Progenitor cell of endocrine pancreas (in vitro differentiated cells): ENCODE results near the gene GARIN3. TPM values are rescaled to one million over a fixed set of nuclear protein-coding genes. Genes with fewer than 3 reads are reported as not detected.

ENCODE experiments used
- DNase-seq: peaks from one replicate; pipeline ENCODE4 v3.0.0; 2021; ENCODE audit warnings: low spot score; ENCODE audit not compliant: unreplicated experiment
- H3K27ac Mint-ChIP-seq: 2 replicates; pipeline ENCODE4 v1.8.0; 2021; ENCODE audit warnings: mild to moderate bottlenecking, moderate library complexity, mixed read lengths
- H3K27me3 Mint-ChIP-seq: 2 replicates; pipeline ENCODE4 v1.8.0; 2021; ENCODE audit warnings: mixed read lengths
- H3K36me3 Mint-ChIP-seq: 2 replicates; pipeline ENCODE4 v1.8.0; 2022; ENCODE audit warnings: mixed read lengths; ENCODE audit not compliant: insufficient read depth
- H3K4me1 Mint-ChIP-seq: 2 replicates; pipeline ENCODE4 v1.8.0; 2021; ENCODE audit warnings: low read depth, mixed read lengths
- H3K4me3 Mint-ChIP-seq: 2 replicates; pipeline ENCODE4 v1.8.0; 2021; ENCODE audit warnings: low read depth, mild to moderate bottlenecking, moderate library complexity, mixed read lengths
- H3K9me3 Mint-ChIP-seq: 2 replicates; pipeline ENCODE4 v1.8.0; 2021; ENCODE audit warnings: low read depth, mixed read lengths
- CTCF ChIP-seq: fragments of 200-600 bp; sonication (generic); IDR thresholded peaks from one replicate; pipeline ENCODE4 v1.5.0; 2021; ENCODE audit warnings: antibody characterized with exemption, mild to moderate bottlenecking; ENCODE audit not compliant: unreplicated experiment
- total RNA-seq: library from RNA; stranded (reverse); gene quantifications from 2 replicates; pipeline ENCODE4 v1.2.1, GENCODE V29; 2021

GARIN3 gene
- total RNA-seq, 1 donor from 2014 or later = not detected

- H3K4me1 Mint-ChIP-seq = no peaks in the 10 kb centered on the region
- H3K36me3 Mint-ChIP-seq = no peaks in the 10 kb centered on the region
- peaks cover 8% of the 10 kb centered on the region for H3K27me3 Mint-ChIP-seq
- no peak for TF ChIP-seq CTCF
- no peak overlapping the region for H3K4me3 Mint-ChIP-seq
- H3K27ac Mint-ChIP-seq = no peak overlapping the region
- peaks cover 9% of the 10 kb centered on the region for H3K9me3 Mint-ChIP-seq
- DNase-seq = no peak
Measured at GRCh38 chr5:157175071-157175612, 9.1 kb upstream of the GARIN3 start.

GRCh38 chr5:157172403-157172802, 6.3 kb upstream of the GARIN3 start:
- no peak overlapping the region for H3K4me3 Mint-ChIP-seq
- H3K36me3 Mint-ChIP-seq = no peaks in the 10 kb centered on the region
- no peaks in the 10 kb centered on the region for H3K4me1 Mint-ChIP-seq

GRCh38 chr5:157168286-157168685, 2.2 kb upstream of the GARIN3 start:
- Mint-ChIP-seq H3K4me3 (no peak overlapping the region), H3K36me3 (no peaks in the 10 kb centered on the region), H3K9me3 (peaks cover 12% of the 10 kb centered on the region), H3K4me1 (no peaks in the 10 kb centered on the region), H3K27ac (no peak overlapping the region), H3K27me3 (no peaks in the 10 kb centered on the region)
- TF ChIP-seq CTCF = no peak
- no peak for DNase-seq

More at GRCh38 chr5:157172403-157172802, 6.3 kb upstream of the GARIN3 start:
- H3K9me3 Mint-ChIP-seq = peaks cover 12% of the 10 kb centered on the region
- no peaks in the 10 kb centered on the region for H3K27me3 Mint-ChIP-seq
- no peak for TF ChIP-seq CTCF
- H3K27ac Mint-ChIP-seq = no peak overlapping the region
- no peak for DNase-seq

- H3K4me1 Mint-ChIP-seq = no peaks in the 10 kb centered on the region
- no peak overlapping the region for H3K4me3 Mint-ChIP-seq
- no peak for DNase-seq
- H3K27ac Mint-ChIP-seq = no peak overlapping the region
- H3K36me3 Mint-ChIP-seq = no peaks in the 10 kb centered on the region
- H3K27me3 Mint-ChIP-seq = no peaks in the 10 kb centered on the region
- peaks cover 12% of the 10 kb centered on the region for H3K9me3 Mint-ChIP-seq
- no peak for TF ChIP-seq CTCF
Measured at GRCh38 chr5:157167214-157167621, 1.2 kb upstream of the GARIN3 start.

GRCh38 chr5:157165668-157166067, 396 bp downstream of the GARIN3 start:
- H3K36me3 Mint-ChIP-seq = no peaks in the 10 kb centered on the region
- H3K4me1 Mint-ChIP-seq = no peaks in the 10 kb centered on the region
- no peaks in the 10 kb centered on the region for H3K27me3 Mint-ChIP-seq
- peaks cover 8% of the 10 kb centered on the region for H3K9me3 Mint-ChIP-seq
- no peak for TF ChIP-seq CTCF
- H3K27ac Mint-ChIP-seq = no peak overlapping the region
- H3K4me3 Mint-ChIP-seq = no peak overlapping the region
- no peak for DNase-seq
